ENCODE data around the gene TIGD2.

The TIGD2 gene

DNA sequence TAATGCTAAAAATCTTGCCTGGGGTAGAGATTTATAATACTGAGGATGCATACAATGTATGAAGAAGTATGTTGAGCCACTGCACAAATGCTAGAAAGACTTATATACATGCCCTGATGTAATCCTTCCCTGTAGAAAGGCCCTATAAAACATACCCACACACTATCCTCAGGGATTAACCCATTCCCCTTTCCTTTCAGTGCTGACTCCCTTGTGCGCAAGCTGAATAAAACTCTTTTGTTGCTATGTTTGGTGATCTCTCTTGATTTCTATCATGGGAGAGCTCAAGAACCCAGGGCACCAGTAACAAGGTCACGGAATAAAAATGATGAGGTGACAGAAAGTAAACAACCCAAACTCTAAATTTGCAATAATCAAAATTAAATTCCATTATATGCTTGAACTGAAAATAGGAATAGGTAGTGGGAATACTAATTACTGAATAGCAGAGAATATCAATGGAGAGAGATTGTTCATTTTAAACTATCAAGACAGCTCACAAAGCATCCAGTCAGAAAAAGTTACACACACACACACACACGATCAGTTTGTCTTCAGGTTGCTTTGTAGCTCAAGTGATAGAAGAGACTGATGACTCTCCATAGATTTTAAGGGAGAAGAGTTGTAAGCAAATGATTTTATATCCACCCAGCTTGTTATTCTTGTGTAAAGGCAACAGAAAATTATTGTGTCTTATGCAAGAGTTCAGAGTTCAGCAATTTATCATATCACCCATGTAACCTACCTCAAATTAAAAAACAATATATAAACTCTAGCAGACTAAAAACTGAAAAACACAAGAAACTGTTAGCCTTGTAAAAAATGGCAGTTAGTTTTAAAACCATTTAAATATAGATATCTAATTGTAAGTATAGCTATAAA is 14.8 kb downstream of the TIGD2 start:
- ATAC-seq, result no peak
- TF ChIP-seq ZFP30 (CRISPR knock-in tag; IDR thresholded peaks at IDR 0.05) (no peak), ZNF70 (CRISPR knock-in tag; IDR thresholded peaks at IDR 0.05) (no peak), SNAI2 (CRISPR knock-in tag; IDR thresholded peaks at IDR 0.05) (no peak), PPARA (CRISPR knock-in tag; IDR thresholded peaks at IDR 0.05; ENCODE audit: borderline replicate concordance) (no peak), CSDC2 (CRISPR knock-in tag; IDR thresholded peaks at IDR 0.05) (no peak), ZNF8 (CRISPR knock-in tag; IDR thresholded peaks at IDR 0.05) (no peak), ISL1 (CRISPR knock-in tag; IDR thresholded peaks at IDR 0.05) (no peak), TOX (CRISPR knock-in tag; IDR thresholded peaks at IDR 0.05; ENCODE audit: borderline replicate concordance) (no peak), ZFP3 (CRISPR knock-in tag; IDR thresholded peaks at IDR 0.05) (no peak), ESRRG (CRISPR knock-in tag; IDR thresholded peaks at IDR 0.05) (no peak), OSR1 (CRISPR knock-in tag; IDR thresholded peaks at IDR 0.05) (no peak)
- TF ChIP-seq, protein P1, sequence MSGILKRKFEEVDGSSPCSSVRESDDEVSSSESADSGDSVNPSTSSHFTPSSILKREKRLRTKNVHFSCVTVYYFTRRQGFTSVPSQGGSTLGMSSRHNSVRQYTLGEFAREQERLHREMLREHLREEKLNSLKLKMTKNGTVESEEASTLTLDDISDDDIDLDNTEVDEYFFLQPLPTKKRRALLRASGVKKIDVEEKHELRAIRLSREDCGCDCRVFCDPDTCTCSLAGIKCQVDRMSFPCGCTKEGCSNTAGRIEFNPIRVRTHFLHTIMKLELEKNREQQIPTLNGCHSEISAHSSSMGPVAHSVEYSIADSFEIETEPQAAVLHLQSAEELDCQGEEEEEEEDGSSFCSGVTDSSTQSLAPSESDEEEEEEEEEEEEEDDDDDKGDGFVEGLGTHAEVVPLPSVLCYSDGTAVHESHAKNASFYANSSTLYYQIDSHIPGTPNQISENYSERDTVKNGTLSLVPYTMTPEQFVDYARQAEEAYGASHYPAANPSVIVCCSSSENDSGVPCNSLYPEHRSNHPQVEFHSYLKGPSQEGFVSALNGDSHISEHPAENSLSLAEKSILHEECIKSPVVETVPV (CRISPR knock-in tag; IDR thresholded peaks at IDR 0.05), result no peak
- TF ChIP-seq, protein P2, sequence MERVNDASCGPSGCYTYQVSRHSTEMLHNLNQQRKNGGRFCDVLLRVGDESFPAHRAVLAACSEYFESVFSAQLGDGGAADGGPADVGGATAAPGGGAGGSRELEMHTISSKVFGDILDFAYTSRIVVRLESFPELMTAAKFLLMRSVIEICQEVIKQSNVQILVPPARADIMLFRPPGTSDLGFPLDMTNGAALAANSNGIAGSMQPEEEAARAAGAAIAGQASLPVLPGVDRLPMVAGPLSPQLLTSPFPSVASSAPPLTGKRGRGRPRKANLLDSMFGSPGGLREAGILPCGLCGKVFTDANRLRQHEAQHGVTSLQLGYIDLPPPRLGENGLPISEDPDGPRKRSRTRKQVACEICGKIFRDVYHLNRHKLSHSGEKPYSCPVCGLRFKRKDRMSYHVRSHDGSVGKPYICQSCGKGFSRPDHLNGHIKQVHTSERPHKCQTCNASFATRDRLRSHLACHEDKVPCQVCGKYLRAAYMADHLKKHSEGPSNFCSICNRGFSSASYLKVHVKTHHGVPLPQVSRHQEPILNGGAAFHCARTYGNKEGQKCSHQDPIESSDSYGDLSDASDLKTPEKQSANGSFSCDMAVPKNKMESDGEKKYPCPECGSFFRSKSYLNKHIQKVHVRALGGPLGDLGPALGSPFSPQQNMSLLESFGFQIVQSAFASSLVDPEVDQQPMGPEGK (CRISPR knock-in tag; IDR thresholded peaks at IDR 0.05; ENCODE audit: borderline replicate concordance), result no peak
- TF ChIP-seq, protein P3, sequence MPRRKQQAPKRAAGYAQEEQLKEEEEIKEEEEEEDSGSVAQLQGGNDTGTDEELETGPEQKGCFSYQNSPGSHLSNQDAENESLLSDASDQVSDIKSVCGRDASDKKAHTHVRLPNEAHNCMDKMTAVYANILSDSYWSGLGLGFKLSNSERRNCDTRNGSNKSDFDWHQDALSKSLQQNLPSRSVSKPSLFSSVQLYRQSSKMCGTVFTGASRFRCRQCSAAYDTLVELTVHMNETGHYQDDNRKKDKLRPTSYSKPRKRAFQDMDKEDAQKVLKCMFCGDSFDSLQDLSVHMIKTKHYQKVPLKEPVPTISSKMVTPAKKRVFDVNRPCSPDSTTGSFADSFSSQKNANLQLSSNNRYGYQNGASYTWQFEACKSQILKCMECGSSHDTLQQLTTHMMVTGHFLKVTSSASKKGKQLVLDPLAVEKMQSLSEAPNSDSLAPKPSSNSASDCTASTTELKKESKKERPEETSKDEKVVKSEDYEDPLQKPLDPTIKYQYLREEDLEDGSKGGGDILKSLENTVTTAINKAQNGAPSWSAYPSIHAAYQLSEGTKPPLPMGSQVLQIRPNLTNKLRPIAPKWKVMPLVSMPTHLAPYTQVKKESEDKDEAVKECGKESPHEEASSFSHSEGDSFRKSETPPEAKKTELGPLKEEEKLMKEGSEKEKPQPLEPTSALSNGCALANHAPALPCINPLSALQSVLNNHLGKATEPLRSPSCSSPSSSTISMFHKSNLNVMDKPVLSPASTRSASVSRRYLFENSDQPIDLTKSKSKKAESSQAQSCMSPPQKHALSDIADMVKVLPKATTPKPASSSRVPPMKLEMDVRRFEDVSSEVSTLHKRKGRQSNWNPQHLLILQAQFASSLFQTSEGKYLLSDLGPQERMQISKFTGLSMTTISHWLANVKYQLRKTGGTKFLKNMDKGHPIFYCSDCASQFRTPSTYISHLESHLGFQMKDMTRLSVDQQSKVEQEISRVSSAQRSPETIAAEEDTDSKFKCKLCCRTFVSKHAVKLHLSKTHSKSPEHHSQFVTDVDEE (CRISPR knock-in tag; IDR thresholded peaks at IDR 0.05), result no peak

DNA sequence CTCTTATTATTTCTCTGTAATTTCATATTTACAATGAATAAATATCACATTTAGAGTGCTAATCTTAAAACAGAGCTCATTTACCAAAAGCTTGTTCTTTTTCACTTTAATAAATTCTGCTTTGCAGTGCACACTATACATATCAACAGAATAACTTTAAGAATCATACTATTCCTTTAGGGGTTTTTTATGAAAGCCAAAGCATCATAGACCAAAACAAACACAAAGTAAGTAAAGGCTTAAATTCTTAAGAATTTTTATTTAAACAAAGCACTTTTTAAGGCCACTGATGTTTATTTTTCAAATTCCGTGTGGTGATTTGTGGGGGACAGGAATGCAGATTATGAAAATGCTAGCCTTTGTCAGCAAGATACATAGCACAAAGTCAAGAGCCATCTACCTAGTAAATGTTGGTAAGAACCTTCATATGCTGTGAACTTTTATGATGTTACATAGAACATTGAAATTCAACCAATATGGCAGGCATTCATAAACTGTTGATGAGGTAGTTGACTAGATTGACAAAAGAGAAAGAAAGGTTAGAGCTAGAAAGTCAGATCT is 17.8 kb downstream of the TIGD2 start:
- TF ChIP-seq ZNF70 (CRISPR knock-in tag; IDR thresholded peaks at IDR 0.05) (no peak), ZC3H10 (CRISPR knock-in tag; IDR thresholded peaks at IDR 0.05) (no peak), BACH2 (CRISPR knock-in tag; IDR thresholded peaks at IDR 0.05; ENCODE audit: borderline replicate concordance) (no peak), PPARA (CRISPR knock-in tag; IDR thresholded peaks at IDR 0.05; ENCODE audit: borderline replicate concordance) (no peak), ZFP3 (CRISPR knock-in tag; IDR thresholded peaks at IDR 0.05) (no peak), CSDC2 (CRISPR knock-in tag; IDR thresholded peaks at IDR 0.05) (no peak), RARB (CRISPR knock-in tag; IDR thresholded peaks at IDR 0.05) (no peak)
- TF ChIP-seq, protein P4, sequence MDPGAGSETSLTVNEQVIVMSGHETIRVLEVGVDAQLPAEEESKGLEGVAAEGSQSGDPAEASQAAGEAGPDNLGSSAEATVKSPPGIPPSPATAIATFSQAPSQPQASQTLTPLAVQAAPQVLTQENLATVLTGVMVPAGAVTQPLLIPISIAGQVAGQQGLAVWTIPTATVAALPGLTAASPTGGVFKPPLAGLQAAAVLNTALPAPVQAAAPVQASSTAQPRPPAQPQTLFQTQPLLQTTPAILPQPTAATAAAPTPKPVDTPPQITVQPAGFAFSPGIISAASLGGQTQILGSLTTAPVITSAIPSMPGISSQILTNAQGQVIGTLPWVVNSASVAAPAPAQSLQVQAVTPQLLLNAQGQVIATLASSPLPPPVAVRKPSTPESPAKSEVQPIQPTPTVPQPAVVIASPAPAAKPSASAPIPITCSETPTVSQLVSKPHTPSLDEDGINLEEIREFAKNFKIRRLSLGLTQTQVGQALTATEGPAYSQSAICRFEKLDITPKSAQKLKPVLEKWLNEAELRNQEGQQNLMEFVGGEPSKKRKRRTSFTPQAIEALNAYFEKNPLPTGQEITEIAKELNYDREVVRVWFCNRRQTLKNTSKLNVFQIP (CRISPR knock-in tag; IDR thresholded peaks at IDR 0.05; ENCODE audit: borderline replicate concordance, low read depth), result no peak
- TF ChIP-seq, protein P3 (CRISPR knock-in tag; IDR thresholded peaks at IDR 0.05), result no peak
- ATAC-seq, result no peak

All from SK-N-SH treated with all-trans-retinoic acid at 6 μM for 48 hours (cell line).